RKO (cell line): ENCODE measurements around the gene PDLIM5.
A peak's percentile ranks its signal among the peaks of the same experiment; 100 is the strongest.
"Not testable (repeated sequence)": the region's sequence is repeated elsewhere in the genome, so short reads cannot be mapped to it uniquely, and the experiment has no call there.

ENCODE experiments used
- DNase-seq: peaks from one replicate; pipeline ENCODE4 v3.0.0-alpha.2; 2016; ENCODE audit warnings: low spot score

Gene PDLIM5

GRCh38 chr4:94650690-94651089 is 198.9 kb downstream of the PDLIM5 start:
- no peak for DNase-seq

- no peak for DNase-seq
Observed at GRCh38 chr4:94653095-94653649, 201.4 kb downstream of the PDLIM5 start.

GRCh38 chr4:94653984-94654609 is 202.4 kb downstream of the PDLIM5 start:
- DNase-seq: no peak

- DNase-seq: no peak
Observed at GRCh38 chr4:94654714-94655113, 203.0 kb downstream of the PDLIM5 start.

- DNase-seq: no peak
Observed at GRCh38 chr4:94660614-94661013, 208.9 kb downstream of the PDLIM5 start.

- DNase-seq: not testable (repeated sequence)
Observed at GRCh38 chr4:94665021-94665420, 213.3 kb downstream of the PDLIM5 start.

GRCh38 chr4:94665500-94666404 is 214.0 kb downstream of the PDLIM5 start:
- no peak for DNase-seq

GRCh38 chr4:94668724-94669123 is 217.0 kb downstream of the PDLIM5 start:
- no peak for DNase-seq

- DNase-seq: no peak
Observed at GRCh38 chr4:94669672-94670664, 218.2 kb downstream of the PDLIM5 start.

- no peak for DNase-seq
Observed at GRCh38 chr4:94671113-94671512, 219.4 kb downstream of the PDLIM5 start.

- DNase-seq: no peak
Observed at GRCh38 chr4:94673961-94674360, 222.2 kb downstream of the PDLIM5 start.

- DNase-seq: no peak
Observed at GRCh38 chr4:94676970-94677369, 225.2 kb downstream of the PDLIM5 start.

- DNase-seq: peak; percentile 0
Observed at GRCh38 chr4:94678896-94679295, 227.2 kb downstream of the PDLIM5 start.

GRCh38 chr4:94680176-94680862 is 228.6 kb downstream of the PDLIM5 start:
- no peak for DNase-seq

GRCh38 chr4:94686086-94686485 is 234.3 kb downstream of the PDLIM5 start:
- DNase-seq: no peak

GRCh38 chr4:94689155-94689860 is 237.6 kb downstream of the PDLIM5 start:
- DNase-seq: no peak

GRCh38 chr4:94690851-94691254 is 239.1 kb downstream of the PDLIM5 start:
- no peak for DNase-seq

- no peak for DNase-seq
Observed at GRCh38 chr4:94691552-94691951, 239.8 kb downstream of the PDLIM5 start.

GRCh38 chr4:94695384-94695783 is 243.6 kb downstream of the PDLIM5 start:
- no peak for DNase-seq

GRCh38 chr4:94698187-94698586 is 246.4 kb downstream of the PDLIM5 start:
- no peak for DNase-seq

- no peak for DNase-seq
Observed at GRCh38 chr4:94700298-94700697, 248.6 kb downstream of the PDLIM5 start.
